Osteocyte (in vitro differentiated cells): ENCODE results near the gene RPA1. TPM values are rescaled to one million over a fixed set of nuclear protein-coding genes. Genes with fewer than 3 reads are reported as not detected.

Experiments
- DNase-seq: peaks from one replicate; pipeline ENCODE4 v3.0.0; 2021; ENCODE audit warnings: mixed read lengths; ENCODE audit not compliant: unreplicated experiment; ENCODE audit errors: extremely low spot score
- H3K27ac Mint-ChIP-seq: one replicate; pipeline ENCODE4 v1.8.0; 2021; ENCODE audit warnings: mild to moderate bottlenecking, mixed read lengths; ENCODE audit not compliant: unreplicated experiment
- H3K27me3 Mint-ChIP-seq: one replicate; pipeline ENCODE4 v1.8.0; 2021; ENCODE audit warnings: mixed read lengths; ENCODE audit not compliant: unreplicated experiment
- H3K36me3 Mint-ChIP-seq: one replicate; pipeline ENCODE4 v1.8.0; 2021; ENCODE audit warnings: mixed read lengths; ENCODE audit not compliant: unreplicated experiment
- H3K4me1 Mint-ChIP-seq: one replicate; pipeline ENCODE4 v1.8.0; 2021; ENCODE audit warnings: mixed read lengths; ENCODE audit not compliant: unreplicated experiment
- H3K4me3 Mint-ChIP-seq: one replicate; pipeline ENCODE4 v1.8.0; 2021; ENCODE audit warnings: mild to moderate bottlenecking, moderate library complexity, mixed read lengths; ENCODE audit not compliant: unreplicated experiment
- H3K9me3 Mint-ChIP-seq: one replicate; pipeline ENCODE4 v1.8.0; 2021; ENCODE audit warnings: mixed read lengths; ENCODE audit not compliant: unreplicated experiment
- CTCF ChIP-seq: fragments of 200-600 bp; sonication (generic); IDR thresholded peaks from 2 replicates; pipeline ENCODE4 v1.5.0; 2021; ENCODE audit warnings: antibody characterized with exemption, mild to moderate bottlenecking, moderate library complexity
- total RNA-seq: library from RNA; stranded (reverse); gene quantifications from 2 replicates; pipeline ENCODE4 v1.2.1, GENCODE V29; 2021

Gene RPA1
- total RNA-seq, 1 donor from 2014 or later, result 75.3 TPM

- Mint-ChIP-seq H3K4me3 (no peak overlapping the region), H3K36me3 (no peaks in the 10 kb centered on the region), H3K27ac (no peak overlapping the region), H3K9me3 (no peaks in the 10 kb centered on the region), H3K27me3 (no peaks in the 10 kb centered on the region), H3K4me1 (peaks cover 5% of the 10 kb centered on the region)
- DNase-seq, result no peak
- no peak for TF ChIP-seq CTCF
Measured at GRCh38 chr17:1937461-1937860, 107.7 kb downstream of the RPA1 start.

GRCh38 chr17:1939981-1940809 is 110.4 kb downstream of the RPA1 start:
- DNase-seq, result no peak
- no peak overlapping the region for H3K27ac Mint-ChIP-seq
- H3K9me3 Mint-ChIP-seq, result no peaks in the 10 kb centered on the region
- H3K4me3 Mint-ChIP-seq, result no peak overlapping the region
- TF ChIP-seq CTCF, result no peak
- peaks cover 5% of the 10 kb centered on the region for H3K4me1 Mint-ChIP-seq
- no peaks in the 10 kb centered on the region for H3K27me3 Mint-ChIP-seq
- no peaks in the 10 kb centered on the region for H3K36me3 Mint-ChIP-seq

- TF ChIP-seq CTCF, result no peak
- Mint-ChIP-seq H3K27me3 (no peaks in the 10 kb centered on the region), H3K4me1 (peaks cover 5% of the 10 kb centered on the region), H3K36me3 (no peaks in the 10 kb centered on the region), H3K27ac (no peak overlapping the region), H3K9me3 (no peaks in the 10 kb centered on the region), H3K4me3 (no peak overlapping the region)
- DNase-seq, result no peak
Measured at GRCh38 chr17:1940810-1941185, 111.0 kb downstream of the RPA1 start.

- no peak overlapping the region for H3K27ac Mint-ChIP-seq
Measured at GRCh38 chr17:1941272-1942065, 111.7 kb downstream of the RPA1 start.

More at GRCh38 chr17:1941272-1942065, 111.7 kb downstream of the RPA1 start:
- no peak for TF ChIP-seq CTCF
- DNase-seq, result no peak
- H3K9me3 Mint-ChIP-seq, result no peaks in the 10 kb centered on the region
- no peaks in the 10 kb centered on the region for H3K36me3 Mint-ChIP-seq
- H3K4me1 Mint-ChIP-seq, result peaks cover 5% of the 10 kb centered on the region
- no peak overlapping the region for H3K4me3 Mint-ChIP-seq
- H3K27me3 Mint-ChIP-seq, result no peaks in the 10 kb centered on the region
